ENCODE results near the gene EIF4EBP3.

The EIF4EBP3 gene

GRCh38 chr5:140557965-140558364 lies 10.5 kb downstream of the EIF4EBP3 start:
- FAIRE-seq: no peak
- DNase-seq (ENCODE audit: insufficient read length): no peak
- TF ChIP-seq POLR2A (IDR thresholded peaks at IDR 0.05; ENCODE audit: low read depth, low read length) (no peak), TAF1 (IDR thresholded peaks at IDR 0.05; ENCODE audit: borderline replicate concordance, low read depth, low read length) (no peak), POLR2AphosphoS5 (IDR thresholded peaks at IDR 0.05; ENCODE audit: low read depth, low read length) (no peak)

GRCh38 chr5:140558542-140558941 lies 11.1 kb downstream of the EIF4EBP3 start:
- FAIRE-seq (no peak), DNase-seq (ENCODE audit: insufficient read length) (no peak)
- TF ChIP-seq TAF1 (IDR thresholded peaks at IDR 0.05; ENCODE audit: borderline replicate concordance, low read depth, low read length) (no peak), POLR2AphosphoS5 (IDR thresholded peaks at IDR 0.05; ENCODE audit: low read depth, low read length) (no peak), POLR2A (IDR thresholded peaks at IDR 0.05; ENCODE audit: low read depth, low read length) (no peak)

GRCh38 chr5:140560227-140560626 lies 12.8 kb downstream of the EIF4EBP3 start:
- no peak for FAIRE-seq
- no peak for DNase-seq (ENCODE audit: insufficient read length)
- no peak for TF ChIP-seq POLR2A (IDR thresholded peaks at IDR 0.05; ENCODE audit: low read depth, low read length)

- FAIRE-seq: no peak
- DNase-seq (ENCODE audit: insufficient read length): no peak
- TF ChIP-seq POLR2AphosphoS5 (IDR thresholded peaks at IDR 0.05; ENCODE audit: low read depth, low read length): no peak
- no peak for TF ChIP-seq POLR2A (IDR thresholded peaks at IDR 0.05; ENCODE audit: low read depth, low read length)
- no peak for TF ChIP-seq TAF1 (IDR thresholded peaks at IDR 0.05; ENCODE audit: borderline replicate concordance, low read depth, low read length)
Observed at GRCh38 chr5:140561753-140562523, 14.5 kb downstream of the EIF4EBP3 start.

GRCh38 chr5:140563596-140563995 lies 16.1 kb downstream of the EIF4EBP3 start:
- TF ChIP-seq POLR2AphosphoS5 (IDR thresholded peaks at IDR 0.05; ENCODE audit: low read depth, low read length): no peak
- no peak for TF ChIP-seq TAF1 (IDR thresholded peaks at IDR 0.05; ENCODE audit: borderline replicate concordance, low read depth, low read length)
- no peak for TF ChIP-seq POLR2A (IDR thresholded peaks at IDR 0.05; ENCODE audit: low read depth, low read length)
- FAIRE-seq (no peak), DNase-seq (ENCODE audit: insufficient read length) (no peak)

- DNase-seq (ENCODE audit: insufficient read length) (peak; percentile 93), FAIRE-seq (peak; percentile 99)
- TF ChIP-seq POLR2AphosphoS5 (IDR thresholded peaks at IDR 0.05; ENCODE audit: low read depth, low read length) (peak; percentile 87), POLR2A (IDR thresholded peaks at IDR 0.05; ENCODE audit: low read depth, low read length) (peak; percentile 94), TAF1 (IDR thresholded peaks at IDR 0.05; ENCODE audit: borderline replicate concordance, low read depth, low read length) (peak; percentile 94; the same call in 1 of the 2 replicates)
Observed at GRCh38 chr5:140564196-140565023, 16.9 kb downstream of the EIF4EBP3 start, which contains the start of the genes APBB3 and SLC35A4. Gene APBB3, minus strand, starts transcription at chr5:140564598. Its CDS starts 353 bp downstream, at chr5:140564245. Gene SLC35A4, plus strand, starts transcription at chr5:140564828. Its CDS starts 2,342 bp downstream, at chr5:140567170.

- FAIRE-seq: peak; percentile 5
- DNase-seq (ENCODE audit: insufficient read length): no peak
- no peak for TF ChIP-seq POLR2AphosphoS5 (IDR thresholded peaks at IDR 0.05; ENCODE audit: low read depth, low read length)
- no peak for TF ChIP-seq TAF1 (IDR thresholded peaks at IDR 0.05; ENCODE audit: borderline replicate concordance, low read depth, low read length)
- no peak for TF ChIP-seq POLR2A (IDR thresholded peaks at IDR 0.05; ENCODE audit: low read depth, low read length)
Observed at GRCh38 chr5:140565024-140565779, 17.7 kb downstream of the EIF4EBP3 start.

- no peak for FAIRE-seq
- TF ChIP-seq TAF1 (IDR thresholded peaks at IDR 0.05; ENCODE audit: borderline replicate concordance, low read depth, low read length) (no peak), POLR2AphosphoS5 (IDR thresholded peaks at IDR 0.05; ENCODE audit: low read depth, low read length) (no peak), POLR2A (IDR thresholded peaks at IDR 0.05; ENCODE audit: low read depth, low read length) (no peak)
- no peak for DNase-seq (ENCODE audit: insufficient read length)
Observed at GRCh38 chr5:140565780-140566095, 18.3 kb downstream of the EIF4EBP3 start.

GRCh38 chr5:140566665-140567064 lies 19.2 kb downstream of the EIF4EBP3 start:
- DNase-seq (ENCODE audit: insufficient read length) (no peak), FAIRE-seq (no peak)
- TF ChIP-seq POLR2A (IDR thresholded peaks at IDR 0.05; ENCODE audit: low read depth, low read length) (no peak), TAF1 (IDR thresholded peaks at IDR 0.05; ENCODE audit: borderline replicate concordance, low read depth, low read length) (no peak), POLR2AphosphoS5 (IDR thresholded peaks at IDR 0.05; ENCODE audit: low read depth, low read length) (no peak)

GRCh38 chr5:140567136-140567818 lies 19.8 kb downstream of the EIF4EBP3 start:
- no peak for FAIRE-seq
- no peak for DNase-seq (ENCODE audit: insufficient read length)
- TF ChIP-seq POLR2A (IDR thresholded peaks at IDR 0.05; ENCODE audit: low read depth, low read length) (no peak), TAF1 (IDR thresholded peaks at IDR 0.05; ENCODE audit: borderline replicate concordance, low read depth, low read length) (no peak), POLR2AphosphoS5 (IDR thresholded peaks at IDR 0.05; ENCODE audit: low read depth, low read length) (no peak; the same call in 1 of the 2 replicates)

GRCh38 chr5:140567871-140568270 lies 20.4 kb downstream of the EIF4EBP3 start:
- FAIRE-seq (no peak), DNase-seq (ENCODE audit: insufficient read length) (no peak)
- no peak for TF ChIP-seq POLR2A (IDR thresholded peaks at IDR 0.05; ENCODE audit: low read depth, low read length)
- TF ChIP-seq POLR2AphosphoS5 (IDR thresholded peaks at IDR 0.05; ENCODE audit: low read depth, low read length): no peak
- TF ChIP-seq TAF1 (IDR thresholded peaks at IDR 0.05; ENCODE audit: borderline replicate concordance, low read depth, low read length): no peak
